A204.1 (cell line): Measurements from ENCODE around the gene RARB.

Experiments
- FAIRE-seq: peaks from 2 replicates; lab custom pipeline; 2012; peaks lifted over from hg19 to GRCh38; lab: Jason Lieb, UNC

RARB gene

DNA sequence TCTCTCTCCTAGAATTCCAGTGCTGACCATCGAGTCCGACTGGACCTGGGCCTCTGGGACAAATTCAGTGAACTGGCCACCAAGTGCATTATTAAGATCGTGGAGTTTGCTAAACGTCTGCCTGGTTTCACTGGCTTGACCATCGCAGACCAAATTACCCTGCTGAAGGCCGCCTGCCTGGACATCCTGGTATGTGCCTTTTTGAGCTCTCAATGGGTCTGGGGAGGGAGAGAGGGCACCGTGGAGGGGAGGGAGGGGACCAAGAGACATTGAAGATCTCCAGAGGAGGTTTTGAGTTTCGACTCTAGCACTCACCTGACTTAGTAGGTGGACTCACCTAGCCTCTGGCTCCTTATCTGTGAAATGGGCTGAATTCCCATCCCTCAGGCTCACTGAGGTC, 152.5 kb downstream of the RARB start:
- no peak for FAIRE-seq

DNA sequence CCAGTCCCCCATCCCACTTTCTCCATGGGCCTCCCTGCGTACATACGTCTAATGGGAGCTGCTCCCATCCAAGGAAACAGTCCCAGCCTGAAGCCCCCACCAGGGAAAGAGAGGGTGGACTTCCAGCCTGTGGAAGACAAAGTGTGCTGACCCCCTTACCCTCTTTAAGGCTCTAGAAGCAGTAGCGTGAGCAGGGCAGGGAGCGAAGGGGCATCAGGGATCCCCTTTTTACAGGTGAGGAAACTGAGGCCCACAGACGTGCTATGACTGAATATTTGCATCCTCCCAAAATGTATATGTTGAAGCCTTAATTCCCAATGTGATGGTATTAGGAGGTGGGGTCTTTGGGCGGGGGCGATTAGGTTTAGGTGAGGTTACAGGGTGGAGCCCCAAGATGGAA, 153.3 kb downstream of the RARB start:
- no peak for FAIRE-seq

DNA sequence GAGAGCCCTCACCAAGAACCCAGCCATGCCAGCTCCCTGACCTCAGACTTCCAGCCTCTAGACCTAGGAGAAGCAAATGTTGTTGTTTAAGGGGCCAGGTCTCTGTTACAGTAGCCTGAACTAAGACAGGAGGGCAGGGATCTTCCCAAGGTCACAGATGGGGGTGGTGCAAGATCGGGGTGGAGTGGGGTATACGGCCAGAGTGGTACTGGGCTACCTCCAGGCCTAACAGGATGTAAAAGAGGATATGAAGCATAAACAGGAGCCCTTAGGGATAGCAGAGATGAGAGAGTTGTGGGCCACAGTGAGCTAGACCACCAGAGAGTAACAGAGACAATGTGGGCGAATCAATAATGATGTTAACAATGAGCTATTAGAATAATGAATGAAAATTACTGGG, 153.8 kb downstream of the RARB start:
- no peak for FAIRE-seq

DNA sequence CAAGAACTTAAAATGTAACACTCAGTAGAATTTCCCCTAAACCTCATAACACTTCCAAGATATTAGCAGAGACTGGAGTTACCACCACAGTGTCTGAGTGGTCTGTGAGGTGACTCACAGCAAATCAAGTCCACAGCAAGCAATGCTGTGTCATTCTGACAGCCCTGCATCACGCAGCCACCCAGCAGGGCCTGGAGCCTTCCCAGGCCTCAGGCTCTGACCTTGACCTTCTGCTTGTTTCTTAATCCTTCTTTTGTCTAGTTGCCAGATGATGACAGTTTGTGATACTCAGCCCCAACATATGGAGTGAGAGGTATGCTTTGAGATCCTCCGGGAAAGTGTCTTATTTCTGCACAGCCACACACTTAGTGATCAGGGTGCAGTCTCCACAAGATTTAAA, 154.2 kb downstream of the RARB start:
- FAIRE-seq: no peak

DNA sequence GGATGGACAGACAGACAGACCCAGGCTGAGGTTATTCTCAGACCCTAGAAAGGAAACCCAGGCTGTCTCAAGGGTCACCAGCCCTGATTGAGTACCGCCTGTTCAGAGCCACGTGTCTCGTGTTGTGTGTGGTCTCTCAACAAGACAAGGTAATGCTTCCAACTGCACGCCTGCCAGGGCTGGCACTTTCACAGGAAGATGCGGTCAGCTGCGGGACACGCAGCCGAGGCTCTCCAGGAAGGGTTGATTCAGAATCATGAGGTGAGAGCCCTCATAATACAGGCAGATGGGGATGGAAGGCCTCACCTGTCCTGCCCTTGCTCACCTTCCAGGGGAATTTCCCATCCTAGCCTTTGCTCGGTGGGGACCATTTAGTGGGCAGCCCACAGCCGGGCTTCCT, 155.3 kb downstream of the RARB start:
- FAIRE-seq: no peak

DNA sequence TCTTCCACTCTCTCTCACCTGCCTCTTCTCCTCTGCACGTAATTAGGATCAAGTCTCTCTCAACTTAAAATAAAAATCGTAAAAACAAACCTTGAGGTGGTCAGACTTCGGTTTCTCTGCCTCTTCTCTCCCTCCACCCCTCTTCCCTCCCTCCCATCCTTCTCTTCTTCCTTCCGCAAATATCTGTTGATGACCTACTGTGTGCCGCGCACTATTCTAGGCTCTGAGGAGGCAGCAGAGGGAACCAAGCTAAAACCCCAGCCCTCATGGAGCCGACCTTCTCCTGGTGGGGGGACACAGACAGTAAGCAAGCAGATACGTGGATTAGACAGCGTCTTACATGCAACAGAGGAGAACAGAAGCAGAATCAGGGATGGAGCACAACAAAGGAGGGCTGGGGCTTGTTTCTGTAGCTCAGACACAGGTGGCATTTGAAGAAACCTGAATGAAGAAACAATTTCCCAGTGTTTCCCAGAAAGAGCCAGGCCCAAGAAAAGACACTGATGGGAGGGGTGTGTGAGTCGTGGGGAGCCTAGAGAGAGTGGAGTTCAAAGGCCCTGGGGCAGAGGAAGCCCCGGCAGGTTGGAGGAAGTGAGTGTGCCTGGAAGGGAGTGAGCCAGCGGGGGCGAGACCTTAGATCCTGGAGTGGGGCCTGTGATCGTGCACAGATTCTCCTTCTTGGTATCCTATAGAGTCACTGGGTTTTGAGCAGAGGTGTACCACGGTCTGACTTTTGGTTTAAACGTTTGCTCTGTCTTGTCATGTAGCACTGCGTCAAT, 156.1 kb downstream of the RARB start:
- FAIRE-seq: no peak

DNA sequence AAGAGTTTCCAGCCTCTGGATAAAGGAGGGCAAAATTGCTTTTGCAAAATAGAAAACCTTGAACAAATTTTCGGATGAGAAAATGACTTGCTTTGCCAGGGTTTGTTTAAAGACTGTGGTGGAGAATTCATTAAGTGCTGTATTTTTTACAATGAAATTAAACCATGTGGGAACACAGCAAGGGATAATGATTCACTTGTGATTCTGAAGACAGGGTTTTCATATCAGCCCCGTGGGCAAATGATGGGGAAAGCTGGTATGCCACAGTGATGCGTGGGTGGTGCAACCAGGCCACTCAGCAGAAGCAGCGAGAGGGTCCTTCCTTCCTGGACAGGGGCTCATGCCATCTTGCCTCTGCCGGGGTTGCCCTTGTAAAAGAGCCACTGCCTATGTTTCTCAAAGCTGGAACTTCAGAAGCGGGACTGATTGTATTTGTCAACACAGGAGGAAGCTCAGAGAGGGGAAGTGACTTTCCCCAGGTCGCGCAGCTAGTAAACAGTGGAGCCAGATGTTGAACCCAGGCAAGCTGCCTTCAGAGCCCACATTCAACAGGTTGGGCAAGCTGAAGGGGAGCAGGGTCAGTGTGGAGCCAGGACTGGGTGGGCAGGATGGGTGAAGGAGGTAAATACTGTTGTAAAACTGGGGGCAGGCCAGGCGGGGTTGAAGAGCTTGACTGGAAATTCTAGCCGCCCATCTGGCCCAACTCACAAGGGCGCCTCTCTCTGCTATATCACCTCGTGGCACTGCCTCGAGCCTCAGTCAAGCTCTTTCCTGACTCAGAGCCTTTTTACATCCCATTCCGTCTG, 157.5 kb downstream of the RARB start:
- FAIRE-seq: no peak

DNA sequence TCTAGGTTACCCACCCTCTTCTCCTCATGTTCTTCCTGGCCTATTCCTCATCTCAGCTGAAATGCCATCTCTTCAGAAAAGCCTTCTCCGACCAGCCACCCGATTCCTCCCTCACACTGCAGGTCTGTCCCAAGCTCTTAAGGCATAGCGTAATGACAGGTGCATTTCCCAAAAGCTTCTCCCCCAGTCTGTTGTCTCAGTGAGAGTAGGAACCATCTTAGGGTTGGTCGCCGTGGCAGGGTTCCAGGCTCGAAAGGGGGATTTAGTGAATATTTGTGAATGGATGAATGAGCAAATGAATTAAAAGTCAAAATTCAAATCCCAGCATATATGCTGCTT, 158.1 kb downstream of the RARB start:
- FAIRE-seq: no peak

DNA sequence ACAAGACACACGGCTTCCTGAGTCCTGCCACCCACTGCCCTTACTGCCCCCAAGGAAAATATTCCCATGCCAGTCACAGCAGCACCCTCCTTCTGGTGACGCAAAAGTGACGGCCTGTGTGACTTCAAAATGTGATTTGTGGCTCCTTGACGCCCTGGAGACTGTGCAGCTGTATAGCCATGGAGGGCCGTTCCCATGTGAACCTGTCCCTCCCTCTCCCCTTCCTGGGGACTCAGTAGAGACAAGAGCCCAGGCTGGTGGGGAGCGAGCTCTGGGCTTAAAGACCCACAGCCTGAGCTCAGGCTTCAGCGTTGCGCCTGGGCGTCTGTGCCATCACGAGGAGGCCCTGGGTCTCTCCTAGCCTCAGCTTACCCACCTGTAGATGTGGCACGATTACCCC, 158.5 kb downstream of the RARB start:
- FAIRE-seq: no peak

DNA sequence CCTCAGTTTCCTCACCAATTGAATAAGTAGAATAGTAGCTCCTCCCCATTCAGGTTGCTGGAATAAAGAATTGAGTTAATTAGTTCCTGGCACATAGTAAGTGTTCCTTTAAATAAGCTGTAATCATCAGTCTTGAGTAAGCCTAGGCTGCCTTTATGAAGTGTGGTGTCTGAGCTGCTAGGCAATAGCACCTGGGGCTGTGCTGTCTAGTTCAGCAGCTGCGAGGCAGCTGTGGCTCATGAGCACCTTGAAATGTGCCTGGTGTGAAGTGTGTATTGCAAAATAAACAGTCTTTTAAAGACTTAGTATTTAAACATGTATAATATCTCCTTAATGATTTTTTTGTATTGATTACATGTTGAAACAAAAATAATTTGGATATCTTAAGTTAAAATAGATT, 159.0 kb downstream of the RARB start:
- no peak for FAIRE-seq

DNA sequence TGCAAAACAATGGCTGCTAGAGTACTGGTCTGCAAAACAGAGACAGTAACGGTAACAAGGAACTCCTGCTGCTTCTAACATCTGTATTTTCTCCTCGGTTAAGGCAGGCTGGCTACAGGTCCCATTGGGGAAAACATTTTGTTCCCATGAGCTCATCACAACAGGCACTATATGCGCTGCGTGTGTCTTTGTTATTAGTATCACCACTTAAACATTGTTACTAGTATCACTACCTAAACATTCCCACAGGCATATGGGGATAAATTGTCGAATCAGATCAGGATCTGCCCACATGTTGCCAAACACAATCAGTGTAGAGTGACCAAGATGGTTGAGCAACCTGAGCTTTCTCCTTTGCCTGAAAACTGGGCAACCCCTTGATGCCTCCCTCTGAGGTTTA, 159.5 kb downstream of the RARB start:
- no peak for FAIRE-seq

DNA sequence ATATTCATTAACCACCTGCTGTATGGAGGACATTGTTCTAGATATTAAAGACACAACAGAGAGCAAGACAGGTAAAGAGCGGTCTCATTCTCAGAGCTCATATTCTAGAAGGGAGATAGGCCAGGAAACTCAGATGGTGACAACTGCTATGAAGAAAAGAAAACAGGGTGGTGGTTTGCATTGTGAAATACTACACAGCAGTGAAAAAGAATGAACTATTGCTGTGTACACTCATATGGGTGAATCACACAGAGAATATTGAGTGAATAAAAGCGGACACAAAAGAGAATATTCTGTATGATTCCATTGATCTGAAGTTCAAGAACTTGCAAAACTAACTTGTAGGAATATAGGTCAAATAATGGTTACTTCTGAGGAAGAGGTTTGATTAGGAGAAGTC, 159.9 kb downstream of the RARB start:
- no peak for FAIRE-seq

DNA sequence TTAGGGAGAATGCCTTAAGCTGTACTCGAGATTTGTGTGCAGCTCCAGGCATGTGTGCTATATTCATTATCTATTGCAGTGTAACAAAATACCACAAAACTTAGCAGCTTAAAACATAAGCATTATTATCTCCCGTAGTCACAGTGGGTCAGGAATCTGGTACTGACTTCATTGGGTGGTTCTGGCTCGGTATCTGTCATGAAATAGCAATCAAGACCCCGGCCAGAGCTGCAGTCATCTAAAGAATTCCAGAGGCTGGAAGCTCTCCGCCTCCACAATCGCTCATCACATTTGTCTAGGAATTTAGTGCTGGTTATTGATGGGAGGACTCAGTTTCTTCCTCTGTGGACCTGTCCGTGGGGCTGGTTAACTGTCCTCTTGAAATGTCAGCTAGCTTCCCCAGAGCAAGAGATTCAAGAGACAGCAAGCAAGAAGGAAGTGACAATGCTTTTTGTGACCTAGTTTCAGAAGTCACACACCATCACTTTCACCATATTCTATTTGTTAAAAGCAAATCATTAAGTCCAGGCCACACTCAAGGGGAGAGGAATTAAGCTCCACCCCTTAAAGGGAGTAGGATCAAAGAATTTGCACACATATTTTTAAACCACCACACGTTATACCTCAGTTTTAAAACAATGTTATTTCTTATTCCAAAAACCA, 160.5 kb downstream of the RARB start:
- no peak for FAIRE-seq

DNA sequence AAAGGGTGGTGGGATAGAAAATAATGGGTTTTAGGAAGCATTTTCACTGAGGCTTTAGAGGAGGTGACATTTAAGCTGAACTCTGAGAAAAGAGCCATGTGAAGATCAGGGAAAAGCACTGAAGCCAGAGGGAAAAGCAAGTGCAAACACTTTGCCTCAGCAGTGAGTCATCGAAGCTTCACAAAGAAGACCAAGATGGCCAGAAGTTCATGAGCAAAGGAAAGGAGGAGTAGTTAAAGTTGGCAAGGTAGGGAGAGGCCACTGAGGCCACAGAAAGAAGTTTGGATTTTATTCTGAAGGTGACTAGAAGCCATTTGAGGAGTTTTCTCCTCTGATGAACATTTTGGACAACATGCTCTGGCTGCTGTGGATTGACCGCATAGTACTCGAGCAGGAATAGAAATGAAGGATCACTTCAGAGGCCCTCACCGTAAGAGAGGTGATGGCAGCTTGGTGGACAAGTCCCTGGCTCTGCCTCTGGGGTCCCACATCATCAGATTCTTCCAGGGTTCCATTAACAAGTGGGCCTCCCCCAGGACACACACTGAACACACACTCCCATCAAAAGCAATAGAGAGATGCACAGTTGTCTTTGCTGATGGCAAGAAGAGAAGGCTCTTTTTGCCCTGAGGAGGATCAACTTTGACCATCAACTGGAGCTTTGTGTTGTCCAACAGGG, 161.2 kb downstream of the RARB start:
- no peak for FAIRE-seq

DNA sequence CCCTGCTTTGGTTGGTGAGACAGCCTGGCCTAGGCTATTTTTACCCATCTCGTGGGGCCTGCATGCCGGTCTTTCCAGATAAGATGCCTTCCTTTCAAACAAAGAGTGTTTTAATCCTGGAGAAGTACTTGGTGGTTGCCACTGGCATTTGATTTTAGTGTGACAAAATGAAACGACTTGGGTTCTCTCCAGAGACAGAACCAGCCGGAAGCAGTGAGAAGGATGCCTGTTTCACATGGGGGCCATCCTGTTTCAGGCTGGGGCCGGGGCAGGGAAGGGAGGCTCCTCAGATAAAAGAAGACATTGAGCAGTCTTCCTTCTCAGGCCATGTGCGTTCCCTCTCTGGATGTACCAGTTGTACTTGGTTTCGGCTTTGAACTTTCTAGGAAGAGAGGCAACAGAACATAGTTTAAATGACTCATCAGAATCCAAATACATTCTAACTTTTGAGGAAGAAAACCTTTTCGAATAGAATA, 161.8 kb downstream of the RARB start:
- FAIRE-seq: no peak

DNA sequence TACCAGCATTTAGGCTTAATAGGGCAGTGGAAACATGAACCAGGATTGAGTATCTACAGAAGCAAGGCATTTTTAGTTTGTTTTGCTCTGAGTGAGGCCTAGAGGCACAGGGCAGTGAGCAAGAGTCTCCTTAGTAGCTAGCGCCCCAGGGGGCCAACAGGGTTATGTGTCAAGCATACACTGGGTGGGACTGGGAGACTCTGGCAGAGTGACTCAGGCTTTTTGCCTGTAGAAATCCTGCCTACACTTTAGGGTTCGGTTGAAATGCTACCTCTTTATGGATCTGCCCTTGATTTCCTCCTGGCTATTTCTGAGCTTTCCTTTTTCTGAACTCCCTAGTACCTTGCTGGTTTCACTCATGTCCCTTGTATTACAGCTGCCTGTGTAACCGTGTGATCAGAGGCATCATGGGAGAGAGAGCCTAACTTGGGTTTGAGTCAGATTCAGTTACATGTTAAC, 164.5 kb downstream of the RARB start:
- no peak for FAIRE-seq

DNA sequence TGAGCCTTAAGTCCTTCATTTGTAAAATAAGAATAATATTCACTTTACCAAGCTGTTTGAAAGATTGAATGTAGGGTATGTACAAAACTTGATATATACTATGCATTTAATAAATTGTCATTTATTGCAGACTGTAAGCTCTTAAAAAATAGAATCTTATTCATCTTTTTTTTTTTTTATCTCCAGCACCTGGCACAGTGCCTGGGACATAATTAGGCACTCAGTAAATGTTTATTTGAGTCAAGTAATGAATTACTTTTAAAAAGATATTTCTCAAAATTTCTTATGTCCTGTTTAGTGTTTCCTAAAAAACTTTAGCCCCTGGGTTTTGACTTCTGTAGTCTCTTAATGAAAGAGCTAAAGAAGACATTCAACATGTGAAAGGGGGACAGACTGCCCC, 164.9 kb downstream of the RARB start:
- FAIRE-seq: no peak

DNA sequence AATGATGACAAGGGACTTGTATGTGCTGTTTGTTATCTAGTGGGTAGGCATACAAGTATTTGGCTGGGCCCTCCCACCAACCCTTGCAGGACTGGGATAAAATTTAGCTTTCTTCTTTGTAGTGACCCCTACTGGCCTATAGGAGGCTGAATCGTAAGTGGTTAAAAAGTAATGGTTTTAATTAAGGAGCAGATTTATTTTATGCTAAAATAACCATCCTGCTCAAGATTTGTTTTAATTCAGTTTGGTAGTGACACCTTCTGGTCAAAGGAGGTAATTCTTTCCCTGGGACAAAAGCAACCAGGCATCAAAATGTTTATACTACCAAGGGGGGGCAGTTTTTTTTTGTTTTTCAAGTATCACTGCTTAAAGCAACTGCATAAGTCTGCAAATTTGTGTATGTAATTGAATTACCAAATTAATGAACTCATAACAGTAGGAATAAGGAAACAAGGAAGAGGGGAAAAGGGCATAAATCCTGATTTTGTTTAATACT, 166.0 kb downstream of the RARB start:
- FAIRE-seq: peak; percentile 87

DNA sequence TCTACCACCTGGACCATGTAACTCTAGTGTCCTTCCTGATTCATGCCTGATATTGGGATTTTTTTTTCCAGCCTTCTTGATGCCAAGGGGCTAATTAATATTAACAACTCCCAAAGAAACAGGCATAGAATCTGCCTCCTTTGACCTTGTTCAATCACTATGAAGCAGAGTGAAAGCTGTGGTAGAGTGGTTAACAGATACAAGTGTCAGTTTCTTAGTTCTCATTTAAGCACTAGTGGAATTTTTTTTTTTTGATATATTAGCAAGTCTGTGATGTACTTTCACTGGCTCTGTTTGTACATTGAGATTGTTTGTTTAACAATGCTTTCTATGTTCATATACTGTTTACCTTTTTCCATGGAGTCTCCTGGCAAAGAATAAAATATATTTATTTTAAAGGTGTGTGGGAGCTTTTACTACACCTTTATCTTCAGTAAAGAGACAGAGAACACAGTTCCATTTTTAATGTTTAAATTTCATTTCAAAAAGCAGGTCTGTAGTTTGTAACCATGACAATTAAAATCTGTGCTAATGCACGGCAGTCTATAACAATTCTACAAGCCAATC, 169.6 kb downstream of the RARB start:
- FAIRE-seq: no peak

DNA sequence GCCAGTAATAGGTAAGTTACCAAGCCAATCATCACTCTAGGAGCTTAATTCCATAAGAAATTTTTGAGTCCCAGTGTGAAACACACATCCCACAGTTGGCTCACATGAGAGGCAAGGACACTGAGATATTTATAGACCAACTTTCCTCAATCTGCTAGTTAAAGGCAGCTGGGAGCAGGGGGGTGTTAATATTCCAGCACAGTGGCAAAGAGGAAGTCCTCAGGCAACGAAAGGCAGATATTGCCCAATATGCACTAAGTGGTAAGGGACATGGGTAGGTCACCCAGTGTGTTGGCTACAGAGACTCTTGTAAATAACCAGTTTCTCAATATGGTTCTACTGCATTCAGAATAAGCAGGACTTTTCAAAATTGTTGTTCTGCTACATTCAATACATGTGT, 175.6 kb downstream of the RARB start:
- FAIRE-seq: no peak

DNA sequence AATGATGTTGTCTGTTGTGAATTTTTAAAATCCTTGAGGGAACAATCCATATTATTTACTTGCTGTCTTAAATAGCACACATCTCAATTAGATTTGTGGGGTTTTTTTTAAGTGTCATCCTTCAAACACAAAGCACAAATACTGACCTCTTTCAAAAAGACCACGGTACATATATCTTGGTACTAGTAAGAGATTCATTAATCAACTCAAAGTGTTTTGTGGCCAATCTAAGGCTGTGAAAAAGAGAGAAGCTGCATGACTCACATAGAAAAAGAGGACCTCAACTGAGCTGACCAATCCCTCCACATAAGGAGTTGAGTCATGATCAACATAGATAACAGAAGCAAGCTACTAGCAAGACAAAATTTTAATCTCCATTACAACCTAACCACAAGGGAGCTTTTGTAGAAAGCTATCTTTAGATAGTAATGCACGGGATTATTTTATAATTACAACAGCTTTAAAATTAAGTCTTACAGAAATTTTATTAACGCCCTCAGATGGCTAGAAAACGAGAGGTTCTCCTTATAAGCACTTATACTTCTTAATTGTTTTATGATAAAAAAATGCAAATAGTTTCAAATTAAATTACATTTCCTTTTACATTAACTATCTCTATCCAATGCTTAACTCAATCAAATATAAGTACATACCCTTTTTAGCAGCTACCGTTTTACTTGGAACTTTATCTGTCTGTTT, 176.2 kb downstream of the RARB start:
- no peak for FAIRE-seq

DNA sequence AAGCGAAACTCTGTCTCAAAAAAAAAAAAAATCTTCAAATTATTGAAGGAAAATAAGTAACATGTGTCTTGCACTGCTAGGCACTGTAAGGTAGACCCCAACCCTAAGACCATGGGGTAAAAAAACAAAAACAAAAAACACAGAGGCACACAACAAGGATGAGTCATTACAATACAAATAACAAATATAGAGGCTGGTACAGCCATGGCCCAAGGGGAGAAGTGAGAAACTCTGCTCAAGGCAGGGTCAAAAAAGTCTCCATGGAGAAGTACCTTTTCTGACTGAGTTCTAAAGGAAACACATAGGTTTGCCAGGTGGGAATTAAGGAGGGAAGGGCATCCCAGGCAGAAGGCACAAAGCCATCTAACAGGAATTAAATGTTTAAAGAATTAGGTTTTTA, 182.1 kb downstream of the RARB start:
- FAIRE-seq: no peak
